Neural progenitor cell (in vitro differentiated cells): Measurements from ENCODE around the gene WDR76.

Source experiments
- EZH2 ChIP-seq: fragments of 200-600 bp; sonication (generic); IDR thresholded peaks from 2 replicates; pipeline ENCODE4 v1.6.1; 2017; ENCODE audit warnings: antibody characterized with exemption, mild to moderate bottlenecking, moderate library complexity
- EZH2phosphoT487 ChIP-seq: fragments of 200-600 bp; sonication (generic); IDR thresholded peaks from 2 replicates; pipeline ENCODE4 v1.6.1; 2017; ENCODE audit warnings: antibody characterized with exemption
- TF ChIP-seq, protein P1 (sequence below): fragments of 200-600 bp; sonication (generic); IDR thresholded peaks from 2 replicates; pipeline ENCODE4 v1.5.1; 2017; ENCODE audit warnings: antibody characterized with exemption, mild to moderate bottlenecking

DNA sequence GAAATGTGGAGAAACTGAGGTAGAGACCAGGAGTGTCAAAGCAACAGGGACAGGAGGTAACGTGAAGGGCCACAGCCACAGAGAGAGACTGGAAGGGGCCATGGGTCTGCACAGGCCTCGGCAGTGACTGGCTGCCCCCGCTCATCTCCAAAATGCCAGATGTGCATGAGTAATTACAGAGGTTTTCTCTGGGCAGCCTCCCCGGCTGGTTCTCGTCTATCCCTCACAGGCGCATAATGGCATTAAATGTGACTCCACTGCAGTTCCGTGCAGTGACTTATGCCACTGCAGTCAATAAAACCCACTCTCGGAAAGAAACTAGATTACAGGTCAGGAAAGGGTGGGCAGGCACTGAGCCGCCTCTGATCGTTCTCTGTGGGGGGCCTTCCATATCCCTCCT lies 74.7 kb downstream of the WDR76 start:
- TF ChIP-seq, protein P1, sequence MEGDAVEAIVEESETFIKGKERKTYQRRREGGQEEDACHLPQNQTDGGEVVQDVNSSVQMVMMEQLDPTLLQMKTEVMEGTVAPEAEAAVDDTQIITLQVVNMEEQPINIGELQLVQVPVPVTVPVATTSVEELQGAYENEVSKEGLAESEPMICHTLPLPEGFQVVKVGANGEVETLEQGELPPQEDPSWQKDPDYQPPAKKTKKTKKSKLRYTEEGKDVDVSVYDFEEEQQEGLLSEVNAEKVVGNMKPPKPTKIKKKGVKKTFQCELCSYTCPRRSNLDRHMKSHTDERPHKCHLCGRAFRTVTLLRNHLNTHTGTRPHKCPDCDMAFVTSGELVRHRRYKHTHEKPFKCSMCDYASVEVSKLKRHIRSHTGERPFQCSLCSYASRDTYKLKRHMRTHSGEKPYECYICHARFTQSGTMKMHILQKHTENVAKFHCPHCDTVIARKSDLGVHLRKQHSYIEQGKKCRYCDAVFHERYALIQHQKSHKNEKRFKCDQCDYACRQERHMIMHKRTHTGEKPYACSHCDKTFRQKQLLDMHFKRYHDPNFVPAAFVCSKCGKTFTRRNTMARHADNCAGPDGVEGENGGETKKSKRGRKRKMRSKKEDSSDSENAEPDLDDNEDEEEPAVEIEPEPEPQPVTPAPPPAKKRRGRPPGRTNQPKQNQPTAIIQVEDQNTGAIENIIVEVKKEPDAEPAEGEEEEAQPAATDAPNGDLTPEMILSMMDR = no peak
- TF ChIP-seq EZH2phosphoT487 (no peak), EZH2 (no peak)
